KMS-11 (cell line): ENCODE results near the gene ASIC4.

ENCODE experiments used
- H2AFZ ChIP-seq: fragments of 200-600 bp; sonication (generic); 2 replicates; pipeline ENCODE4 v1.6.1; 2016; ENCODE audit warnings: antibody characterized with exemption, mixed run types, low read depth
- H3K27ac ChIP-seq: fragments of 200-600 bp; sonication (generic); 2 replicates; pipeline ENCODE4 v1.6.1; 2016; ENCODE audit warnings: mild to moderate bottlenecking, mixed run types
- H3K27me3 ChIP-seq: fragments of 200-600 bp; sonication (generic); 2 replicates; pipeline ENCODE4 v1.6.1; 2017; ENCODE audit warnings: mild to moderate bottlenecking, low read depth, mixed run types, moderate library complexity; ENCODE audit not compliant: insufficient read depth
- H3K36me3 ChIP-seq: fragments of 200-600 bp; sonication (generic); 2 replicates; pipeline ENCODE4 v1.6.1; 2017; ENCODE audit warnings: mild to moderate bottlenecking, mixed run types; ENCODE audit not compliant: insufficient read depth
- H3K4me1 ChIP-seq: fragments of 200-600 bp; sonication (generic); 2 replicates; pipeline ENCODE4 v1.6.1; 2016; ENCODE audit warnings: mild to moderate bottlenecking, low read depth, mixed run types; ENCODE audit not compliant: poor library complexity, severe bottlenecking
- H3K4me2 ChIP-seq: fragments of 200-600 bp; sonication (generic); 2 replicates; pipeline ENCODE4 v1.7.0; 2016; ENCODE audit warnings: mild to moderate bottlenecking, mixed run types
- H3K4me3 ChIP-seq: fragments of 200-600 bp; sonication (generic); IDR thresholded peaks from 2 replicates; pipeline ENCODE4 v1.6.1; 2017; ENCODE audit warnings: low read depth, low read length, mixed read lengths; ENCODE audit not compliant: insufficient read depth
- H3K79me2 ChIP-seq: fragments of 200-600 bp; sonication (generic); 2 replicates; pipeline ENCODE4 v1.6.1; 2016; ENCODE audit warnings: low read depth, mixed run types; ENCODE audit not compliant: insufficient read depth
- H3K9ac ChIP-seq: fragments of 200-600 bp; sonication (generic); 2 replicates; pipeline ENCODE4 v1.6.1; 2016; ENCODE audit warnings: mild to moderate bottlenecking, mixed run types
- H4K20me1 ChIP-seq: fragments of 200-600 bp; sonication (generic); 2 replicates; pipeline ENCODE4 v1.6.1; 2016; ENCODE audit warnings: mild to moderate bottlenecking, mixed run types; ENCODE audit not compliant: insufficient read depth
- TF ChIP-seq, protein P1 (sequence below): fragments of 200-600 bp; sonication (generic); conservative IDR thresholded peaks from 2 replicates; pipeline ENCODE4 v1.6.1; 2017; ENCODE audit warnings: low read depth, mild to moderate bottlenecking, antibody characterized with exemption, low read length, moderate library complexity, mixed read lengths

Gene ASIC4

DNA sequence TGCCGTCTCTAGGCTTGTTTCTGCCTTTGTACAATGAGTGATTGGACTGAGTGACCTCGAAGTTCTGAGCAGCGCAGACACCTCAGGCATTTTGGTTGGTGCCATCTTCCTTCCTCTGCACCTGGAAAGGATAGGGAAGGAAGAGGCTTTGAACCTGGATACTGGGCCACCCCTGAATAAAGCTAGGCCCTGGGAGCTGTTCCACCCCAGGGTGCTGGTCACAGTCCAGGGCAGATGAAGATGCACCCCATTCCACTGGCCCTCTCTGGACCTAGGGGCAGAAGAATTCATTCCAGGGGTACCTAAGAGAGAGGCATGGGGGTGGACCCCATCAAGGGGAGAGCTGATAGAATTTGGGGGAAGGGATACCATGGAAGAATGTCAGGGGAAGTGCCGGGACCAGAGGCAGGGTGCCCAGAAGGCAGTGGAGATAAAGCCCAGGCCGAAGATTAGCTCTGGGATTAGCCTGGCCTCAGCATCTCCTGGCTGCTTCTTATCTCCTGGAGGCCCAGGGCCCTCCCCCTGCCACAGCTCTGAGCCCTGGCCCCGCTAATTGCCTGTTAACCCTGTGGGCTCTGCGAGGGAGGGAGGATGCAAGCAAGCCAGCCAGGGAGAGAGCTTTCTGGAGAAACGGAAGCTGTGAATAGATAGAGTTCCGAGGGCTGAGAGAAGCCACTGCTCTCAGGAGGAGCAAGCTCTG is 11.4 kb downstream of the ASIC4 start:
- TF ChIP-seq, protein P1, sequence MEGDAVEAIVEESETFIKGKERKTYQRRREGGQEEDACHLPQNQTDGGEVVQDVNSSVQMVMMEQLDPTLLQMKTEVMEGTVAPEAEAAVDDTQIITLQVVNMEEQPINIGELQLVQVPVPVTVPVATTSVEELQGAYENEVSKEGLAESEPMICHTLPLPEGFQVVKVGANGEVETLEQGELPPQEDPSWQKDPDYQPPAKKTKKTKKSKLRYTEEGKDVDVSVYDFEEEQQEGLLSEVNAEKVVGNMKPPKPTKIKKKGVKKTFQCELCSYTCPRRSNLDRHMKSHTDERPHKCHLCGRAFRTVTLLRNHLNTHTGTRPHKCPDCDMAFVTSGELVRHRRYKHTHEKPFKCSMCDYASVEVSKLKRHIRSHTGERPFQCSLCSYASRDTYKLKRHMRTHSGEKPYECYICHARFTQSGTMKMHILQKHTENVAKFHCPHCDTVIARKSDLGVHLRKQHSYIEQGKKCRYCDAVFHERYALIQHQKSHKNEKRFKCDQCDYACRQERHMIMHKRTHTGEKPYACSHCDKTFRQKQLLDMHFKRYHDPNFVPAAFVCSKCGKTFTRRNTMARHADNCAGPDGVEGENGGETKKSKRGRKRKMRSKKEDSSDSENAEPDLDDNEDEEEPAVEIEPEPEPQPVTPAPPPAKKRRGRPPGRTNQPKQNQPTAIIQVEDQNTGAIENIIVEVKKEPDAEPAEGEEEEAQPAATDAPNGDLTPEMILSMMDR, result no peak
- Histone ChIP-seq H3K27me3 (peaks cover 92% of the 10 kb centered on the region), H4K20me1 (no peaks in the 10 kb centered on the region), H2AFZ (no peak overlapping the region), H3K4me3 (no peak overlapping the region), H3K27ac (no peak overlapping the region), H3K9ac (no peak overlapping the region), H3K79me2 (no peaks in the 10 kb centered on the region), H3K4me2 (no peak overlapping the region), H3K36me3 (no peaks in the 10 kb centered on the region), H3K4me1 (peaks cover 8% of the 10 kb centered on the region)

DNA sequence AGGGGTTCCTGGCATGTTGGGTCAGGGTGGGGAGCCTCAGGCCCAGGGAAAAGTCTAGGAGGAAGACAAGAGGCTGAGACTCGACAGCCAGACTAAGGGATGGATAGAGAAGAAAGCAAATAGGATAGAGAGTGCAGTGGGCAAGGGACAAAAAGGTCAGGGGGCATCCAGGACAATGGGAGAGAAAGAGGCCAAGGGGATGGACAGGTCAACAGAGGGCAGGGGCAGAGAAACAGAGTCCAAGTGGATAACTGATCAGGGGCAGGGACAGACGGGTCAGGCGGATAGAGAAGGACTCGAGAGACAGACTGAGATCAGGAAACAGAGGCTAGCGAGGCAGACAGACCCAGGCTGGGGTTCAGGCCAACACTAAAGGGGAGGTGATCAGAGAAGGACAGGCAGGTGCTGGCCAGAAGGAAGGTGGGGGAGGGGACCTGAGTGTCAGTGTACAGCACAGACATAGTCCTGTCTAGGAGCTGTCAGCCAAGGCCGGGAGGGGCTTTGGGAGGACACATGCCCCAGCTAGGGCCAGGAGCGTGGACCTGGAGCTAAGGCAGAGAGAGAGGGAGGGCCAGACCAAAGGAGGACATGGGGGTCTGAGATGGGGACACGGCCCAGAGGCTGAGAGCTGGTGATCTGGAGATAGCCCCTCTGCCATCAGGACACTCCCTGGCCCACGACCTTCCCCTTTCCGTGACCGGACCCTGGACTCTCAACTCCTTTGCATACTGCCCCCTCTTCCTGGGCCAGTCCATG is 12.2 kb downstream of the ASIC4 start:
- no peaks in the 10 kb centered on the region for H4K20me1 ChIP-seq
- peaks cover 8% of the 10 kb centered on the region for H3K4me1 ChIP-seq
- H3K9ac ChIP-seq, result no peak overlapping the region
- H2AFZ ChIP-seq, result no peak overlapping the region
- no peak overlapping the region for H3K27ac ChIP-seq
- H3K36me3 ChIP-seq, result no peaks in the 10 kb centered on the region
- no peak overlapping the region for H3K4me3 ChIP-seq
- no peak overlapping the region for H3K4me2 ChIP-seq
- H3K79me2 ChIP-seq, result no peaks in the 10 kb centered on the region
- H3K27me3 ChIP-seq, result peaks cover 86% of the 10 kb centered on the region
- TF ChIP-seq, protein P1, result no peak

DNA sequence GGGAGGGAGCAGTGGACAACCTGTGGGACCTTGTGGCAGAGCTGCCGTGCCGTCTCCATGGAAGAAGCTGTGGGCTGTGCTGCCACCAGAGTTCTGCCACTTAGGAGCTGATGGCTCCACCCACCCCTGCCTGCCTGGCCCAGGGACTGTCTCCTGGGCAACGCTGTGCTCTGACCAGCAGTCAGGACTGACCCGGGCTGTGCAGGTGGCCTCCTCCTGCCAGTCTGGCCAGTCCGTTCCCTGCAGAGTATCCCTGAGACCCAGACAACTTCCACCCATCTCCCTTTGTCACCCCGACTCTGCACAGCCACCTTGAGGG is 12.8 kb downstream of the ASIC4 start:
- TF ChIP-seq, protein P1, result no peak
- Histone ChIP-seq H2AFZ (no peak overlapping the region), H3K4me3 (no peak overlapping the region), H3K36me3 (no peaks in the 10 kb centered on the region), H3K9ac (no peak overlapping the region), H3K79me2 (no peaks in the 10 kb centered on the region), H3K27ac (no peak overlapping the region), H3K4me1 (peaks cover 8% of the 10 kb centered on the region), H4K20me1 (no peaks in the 10 kb centered on the region), H3K4me2 (no peak overlapping the region), H3K27me3 (peaks cover 85% of the 10 kb centered on the region)

DNA sequence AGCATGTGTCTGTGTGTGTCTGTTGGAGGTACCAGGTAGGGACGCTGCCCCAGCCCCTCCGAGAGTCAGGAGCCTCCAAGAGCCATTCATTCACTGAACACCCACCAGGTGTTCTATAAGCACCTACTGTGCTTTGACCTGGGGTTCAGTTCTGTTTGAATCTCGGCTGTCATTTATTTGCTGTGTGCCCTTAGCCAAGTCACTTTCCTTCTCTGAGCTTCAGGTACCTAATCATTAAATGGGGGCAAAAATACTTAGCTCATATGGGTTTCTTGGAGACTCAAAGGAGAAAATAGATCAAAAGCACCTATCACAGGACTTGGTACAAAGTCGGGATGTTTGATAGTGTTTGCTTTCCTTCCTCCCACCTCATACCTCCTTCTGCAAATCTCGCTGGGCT is 13.2 kb downstream of the ASIC4 start:
- Histone ChIP-seq H3K9ac (no peak overlapping the region), H3K79me2 (no peaks in the 10 kb centered on the region), H3K4me2 (no peak overlapping the region), H3K4me1 (peaks cover 8% of the 10 kb centered on the region), H4K20me1 (no peaks in the 10 kb centered on the region), H3K27ac (no peak overlapping the region), H3K36me3 (no peaks in the 10 kb centered on the region), H3K4me3 (no peak overlapping the region), H2AFZ (no peak overlapping the region), H3K27me3 (peaks cover 88% of the 10 kb centered on the region)
- TF ChIP-seq, protein P1, result no peak
